GM08714 (cell line): ENCODE results near the gene ABTB2.

Experiments
- H3K4me3 ChIP-seq: fragments of 200-500 bp; sonication (Bioruptor generic); 2 replicates; pipeline ENCODE4 v1.5.1; 2014; ENCODE audit warnings: mild to moderate bottlenecking, low read length, inconsistent platforms
- ZNF274 ChIP-seq: IDR thresholded peaks from 2 replicates; pipeline ENCODE4 v1.6.1; 2012; ENCODE audit warnings: mild to moderate bottlenecking, low read depth, low read length

The ABTB2 gene

GRCh38 chr11:34380696-34381095 lies 22.9 kb upstream of the ABTB2 start:
- TF ChIP-seq ZNF274 = no peak
- no peak overlapping the region for H3K4me3 ChIP-seq

- TF ChIP-seq ZNF274 = no peak
- H3K4me3 ChIP-seq = no peak overlapping the region
Observed at GRCh38 chr11:34379539-34379938, 21.7 kb upstream of the ABTB2 start.

DNA sequence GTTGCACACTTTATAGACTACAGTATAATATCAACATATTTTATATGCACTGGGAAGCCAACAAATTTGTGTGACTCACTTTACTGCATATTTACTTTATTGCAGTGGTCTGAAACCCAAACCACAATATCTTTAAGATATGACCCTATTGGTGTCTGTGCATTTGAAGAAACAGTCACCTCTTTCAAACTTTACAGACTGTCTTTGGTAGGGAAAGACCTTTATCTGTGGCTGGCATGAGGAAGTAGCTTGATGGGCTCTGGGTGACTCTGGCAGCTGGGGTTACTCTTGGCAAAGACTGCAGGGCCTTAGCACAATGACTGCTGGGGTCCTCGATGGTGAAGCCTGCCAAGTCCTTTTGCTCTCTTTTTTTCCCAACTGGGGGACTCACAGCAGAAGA lies 21.3 kb upstream of the ABTB2 start:
- H3K4me3 ChIP-seq = no peak overlapping the region
- no peak for TF ChIP-seq ZNF274

DNA sequence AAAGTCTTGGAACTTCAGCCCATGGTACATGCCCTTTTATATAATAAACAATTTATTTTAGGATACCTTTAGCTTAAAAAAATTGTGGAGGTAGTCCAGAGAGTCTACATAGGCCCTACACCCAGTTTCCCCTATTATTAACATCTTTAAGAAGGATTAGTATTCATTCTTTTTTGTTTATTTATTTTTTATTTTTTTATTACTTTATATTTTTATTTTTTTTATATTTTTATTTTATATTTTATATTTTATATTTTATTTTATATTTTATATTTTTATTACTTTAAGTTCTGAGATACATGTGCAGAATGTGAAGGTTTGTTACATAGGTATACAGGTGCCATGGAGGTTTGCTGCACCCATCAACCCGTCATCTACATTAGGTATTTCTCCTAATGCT lies 15.9 kb upstream of the ABTB2 start:
- TF ChIP-seq ZNF274 = no peak
- no peak overlapping the region for H3K4me3 ChIP-seq

DNA sequence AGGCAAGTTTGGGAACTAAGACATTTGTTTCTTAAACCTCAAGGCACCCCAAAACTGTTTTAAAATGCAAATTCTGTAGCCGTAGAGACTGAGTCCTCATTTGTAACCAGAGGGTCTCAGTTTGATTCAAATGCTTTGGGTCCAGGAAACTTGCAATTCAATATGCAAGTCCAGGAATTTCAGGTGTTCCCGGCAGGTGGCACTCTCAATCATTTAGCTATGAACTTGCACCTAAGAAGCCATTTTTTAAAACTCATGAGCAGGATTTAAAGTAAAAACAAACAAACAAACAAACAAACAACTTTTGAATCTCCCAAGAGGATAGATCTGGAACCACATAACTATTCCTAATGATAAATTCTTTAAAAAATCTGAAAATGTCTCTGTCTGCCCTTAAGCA lies 8.7 kb upstream of the ABTB2 start:
- no peak for TF ChIP-seq ZNF274
- no peak overlapping the region for H3K4me3 ChIP-seq

DNA sequence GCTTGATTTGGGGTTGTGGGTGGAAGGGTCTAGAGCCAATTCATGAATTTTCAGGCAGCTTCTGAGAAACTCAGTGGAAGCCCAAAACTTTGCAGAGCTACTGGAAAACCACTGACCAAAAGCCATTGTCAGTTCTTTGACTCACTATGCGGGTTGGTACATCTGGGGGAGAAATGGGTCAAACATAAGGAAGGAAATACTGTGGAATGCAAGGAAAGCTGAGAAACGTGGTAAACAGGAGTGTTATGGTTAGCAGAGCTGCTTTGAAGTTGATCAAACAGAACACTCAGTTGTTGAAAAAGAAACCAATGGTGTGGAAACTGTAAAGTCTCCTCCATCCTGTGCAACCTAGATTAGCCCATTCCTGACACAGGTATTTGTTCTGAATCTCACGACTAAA lies 6.3 kb upstream of the ABTB2 start:
- no peak for TF ChIP-seq ZNF274
- no peak overlapping the region for H3K4me3 ChIP-seq

- no peak overlapping the region for H3K4me3 ChIP-seq
- no peak for TF ChIP-seq ZNF274
Observed at GRCh38 chr11:34363363-34364084, 5.7 kb upstream of the ABTB2 start.

GRCh38 chr11:34360046-34360445 lies 2.2 kb upstream of the ABTB2 start:
- TF ChIP-seq ZNF274 = no peak
- no peak overlapping the region for H3K4me3 ChIP-seq

DNA sequence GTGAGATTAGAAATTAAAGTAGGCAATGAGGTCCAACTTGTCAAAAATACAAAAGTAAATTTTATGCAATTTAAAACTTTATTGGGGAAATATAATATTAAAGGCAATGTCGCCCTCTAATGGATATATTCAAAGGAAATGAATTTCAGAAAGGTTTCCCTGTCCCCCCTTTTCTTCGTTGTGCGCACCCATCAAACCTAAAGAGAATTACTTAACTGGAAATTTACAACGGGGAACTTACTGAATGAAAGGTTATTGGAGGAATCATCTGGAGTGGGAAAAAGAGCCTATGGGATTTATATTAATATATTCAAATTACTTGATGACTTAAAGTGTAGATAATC lies 1.7 kb upstream of the ABTB2 start:
- H3K4me3 ChIP-seq = no peak overlapping the region
- TF ChIP-seq ZNF274 = no peak

GRCh38 chr11:34358728-34359547 lies 1.1 kb upstream of the ABTB2 start:
- H3K4me3 ChIP-seq = peak overlapping the region; percentile 79; the same call in 1 of the 2 replicates
- TF ChIP-seq ZNF274 = no peak

GRCh38 chr11:34358258-34358727 lies 483 bp upstream of the ABTB2 start:
- no peak for TF ChIP-seq ZNF274
- H3K4me3 ChIP-seq = peak overlapping the region; percentile 79; the same call in 1 of the 2 replicates

DNA sequence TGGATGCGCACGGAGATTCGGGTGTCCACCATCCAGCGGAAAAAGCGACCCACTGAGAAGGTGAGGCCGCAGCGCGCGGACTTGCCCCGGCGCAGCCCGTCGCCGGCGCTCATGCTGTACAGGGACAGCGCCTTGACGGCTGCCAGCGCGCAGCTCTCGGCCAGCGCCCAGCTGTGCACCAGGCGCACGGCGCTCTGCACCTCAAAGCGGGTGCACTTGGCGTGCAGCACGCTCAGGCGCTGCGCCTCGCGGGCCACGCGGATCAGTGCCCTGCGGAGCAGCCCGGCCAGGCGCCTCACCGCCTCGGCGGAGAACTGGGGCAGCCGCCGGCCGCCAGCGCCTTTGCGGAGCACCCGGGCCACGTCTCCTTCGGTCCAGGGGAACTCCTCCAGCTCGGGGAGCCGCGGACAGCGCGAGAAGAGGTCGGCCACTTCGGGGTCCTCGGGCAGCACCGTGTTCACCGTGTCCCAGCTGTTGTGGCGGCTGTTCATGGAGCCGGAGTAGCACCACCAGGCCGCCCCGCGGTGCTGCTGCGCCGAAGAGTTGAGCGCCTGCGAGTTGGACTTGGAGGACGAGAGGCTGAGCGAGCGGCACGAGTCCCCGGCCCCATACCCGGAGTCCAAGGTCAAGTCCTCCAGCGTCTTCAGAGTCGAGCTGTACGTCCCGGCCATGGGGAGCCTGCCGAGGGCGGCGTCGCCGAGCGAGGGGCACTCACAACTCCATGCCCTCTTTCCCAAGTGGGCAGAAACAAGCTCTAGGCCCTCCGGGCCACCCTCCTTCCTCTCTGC lies 703 bp downstream of the ABTB2 start:
- peak overlapping the region; percentile 74; the same call in 1 of the 2 replicates for H3K4me3 ChIP-seq
- TF ChIP-seq ZNF274 = no peak

- H3K4me3 ChIP-seq = peak overlapping the region; percentile 74; the same call in 1 of the 2 replicates
- TF ChIP-seq ZNF274 = no peak
Observed at GRCh38 chr11:34356576-34356912, 1.3 kb downstream of the ABTB2 start.

DNA sequence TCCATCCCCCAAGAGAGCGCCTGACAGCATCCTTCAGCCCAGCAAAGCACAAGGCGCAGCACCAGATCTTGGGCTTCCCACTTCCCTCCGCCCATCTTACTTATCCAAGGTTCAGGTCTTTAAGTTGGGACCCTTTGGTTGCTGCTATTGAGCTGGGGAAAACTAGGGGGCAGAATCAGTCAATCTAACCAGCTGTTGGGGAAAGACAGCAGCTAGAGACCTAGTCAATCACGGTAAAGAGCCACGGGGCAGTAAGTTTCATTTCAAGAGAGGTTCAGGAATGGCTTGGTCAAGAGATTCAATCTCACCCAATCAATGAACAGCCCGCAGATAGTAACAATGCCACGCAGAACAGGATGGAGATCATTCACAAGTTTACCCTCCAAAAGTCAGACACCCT lies 1.7 kb downstream of the ABTB2 start:
- peak overlapping the region; percentile 74; the same call in 1 of the 2 replicates for H3K4me3 ChIP-seq
- TF ChIP-seq ZNF274 = no peak
